GM23338 (cell line): ENCODE measurements around the gene ALMS1. TPM values are rescaled to one million over a fixed set of nuclear protein-coding genes. Genes with fewer than 3 reads are reported as not detected.

Experiments
- ATAC-seq: fragments of 200-7000 bp; cut with Tn5 transposase; 3 replicates; pipeline ENCODE4 v1.9.1; 2020
- DNase-seq: peaks from one replicate; pipeline ENCODE4 v3.0.0-alpha.2; 2015; ENCODE audit warnings: low spot score
- H2AFZ ChIP-seq: fragments of 200-600 bp; sonication (generic); 2 replicates; pipeline ENCODE4 v1.8.0; 2016; ENCODE audit warnings: antibody characterized with exemption, mild to moderate bottlenecking, moderate library complexity
- H3F3A ChIP-seq: fragments of 200-600 bp; sonication (generic); replicated peaks from 2 replicates; pipeline ENCODE4 v1.8.0; 2017; ENCODE audit warnings: antibody characterized with exemption, mixed run types, low read depth
- H3K27ac ChIP-seq: fragments of 200-600 bp; sonication (generic); 2 replicates; pipeline ENCODE4 v1.6.1; 2016; ENCODE audit warnings: low read depth
- H3K27me3 ChIP-seq: fragments of 200-600 bp; sonication (generic); 2 replicates; pipeline ENCODE4 v1.8.0; 2016; ENCODE audit warnings: mild to moderate bottlenecking, mixed run types, moderate library complexity; ENCODE audit not compliant: insufficient read depth
- H3K36me3 ChIP-seq: fragments of 200-600 bp; sonication (generic); 2 replicates; pipeline ENCODE4 v1.8.0; 2016; ENCODE audit warnings: mild to moderate bottlenecking; ENCODE audit not compliant: insufficient read depth
- H3K4me1 ChIP-seq: fragments of 200-600 bp; sonication (generic); 2 replicates; pipeline ENCODE4 v1.8.0; 2016; ENCODE audit warnings: mild to moderate bottlenecking, moderate library complexity; ENCODE audit not compliant: insufficient read depth
- H3K4me2 ChIP-seq: fragments of 200-600 bp; sonication (generic); 2 replicates; pipeline ENCODE4 v1.7.1; 2017; ENCODE audit warnings: mixed run types
- H3K4me3 ChIP-seq: fragments of 200-600 bp; sonication (generic); 2 replicates; pipeline ENCODE4 v1.6.1; 2016; ENCODE audit warnings: mixed run types
- H3K79me2 ChIP-seq: fragments of 200-600 bp; sonication (generic); replicated peaks from 2 replicates; pipeline ENCODE4 v1.8.0; 2017; ENCODE audit warnings: mild to moderate bottlenecking; ENCODE audit not compliant: insufficient read depth
- H3K9me2 ChIP-seq: fragments of 200-600 bp; sonication (generic); 2 replicates; pipeline ENCODE4 v1.8.0; 2017; ENCODE audit not compliant: insufficient read depth
- H4K20me1 ChIP-seq: fragments of 200-600 bp; sonication (generic); replicated peaks from 2 replicates; pipeline ENCODE4 v1.8.0; 2017; ENCODE audit warnings: mild to moderate bottlenecking; ENCODE audit not compliant: insufficient read depth
- H3K27ac Mint-ChIP-seq: 2 replicates; pipeline ENCODE4 v1.8.0; 2020; ENCODE audit warnings: inconsistent platforms, mild to moderate bottlenecking, moderate library complexity, mixed read lengths
- H3K27me3 Mint-ChIP-seq: 3 replicates; pipeline ENCODE4 v1.8.0; 2022; ENCODE audit warnings: low read depth, mild to moderate bottlenecking, moderate library complexity, mixed read lengths, inconsistent platforms; ENCODE audit not compliant: insufficient read depth, poor library complexity
- H3K36me3 Mint-ChIP-seq: 3 replicates; pipeline ENCODE4 v1.8.0; 2021; ENCODE audit warnings: low read depth, mild to moderate bottlenecking, inconsistent platforms, moderate library complexity, mixed read lengths
- H3K4me1 Mint-ChIP-seq: 3 replicates; pipeline ENCODE4 v1.8.0; 2020; ENCODE audit warnings: mild to moderate bottlenecking, inconsistent platforms, mixed read lengths
- H3K4me3 Mint-ChIP-seq: 3 replicates; pipeline ENCODE4 v1.8.0; 2021; ENCODE audit warnings: moderate library complexity, mild to moderate bottlenecking, inconsistent platforms, mixed read lengths
- H3K9me3 Mint-ChIP-seq: 3 replicates; pipeline ENCODE4 v1.8.0; 2020; ENCODE audit warnings: moderate library complexity, mild to moderate bottlenecking, inconsistent platforms, mixed read lengths
- CREB1 ChIP-seq: fragments of 250-450 bp; sonication (Bioruptor Pico); IDR thresholded peaks from 2 replicates; pipeline ENCODE4 v1.5.0; 2020; ENCODE audit warnings: low read depth, mild to moderate bottlenecking, moderate library complexity
- CTCF ChIP-seq, 2 experiments: fragments of 200-600 bp in 1 of 2; sonication (generic) in 1 of 2; conservative IDR thresholded peaks; 2 replicates each; pipeline versions ENCODE4 v1.5.1 to v1.6.1; 2016 to 2017; ENCODE audit warnings: antibody characterized with exemption in 2 of 2, low read depth in 2 of 2, mild to moderate bottlenecking in 2 of 2, moderate library complexity in 1 of 2
- ETS1 ChIP-seq: IDR thresholded peaks from 2 replicates; pipeline ENCODE4 v1.6.1; 2016; ENCODE audit warnings: antibody characterized with exemption
- EZH2phosphoT487 ChIP-seq: fragments of 200-600 bp; sonication (generic); IDR thresholded peaks from one replicate; pipeline ENCODE4 v1.8.1; 2018; ENCODE audit warnings: antibody characterized with exemption; ENCODE audit not compliant: unreplicated experiment
- JUNB ChIP-seq: IDR thresholded peaks from one replicate; pipeline ENCODE4 v1.6.1; 2016; ENCODE audit warnings: antibody characterized with exemption; ENCODE audit not compliant: unreplicated experiment
- NANOG ChIP-seq: IDR thresholded peaks from 2 replicates; pipeline ENCODE4 v1.6.1; 2016; ENCODE audit warnings: antibody characterized with exemption, borderline replicate concordance
- STAT1 ChIP-seq: IDR thresholded peaks from one replicate; pipeline ENCODE4 v1.6.1; 2016; ENCODE audit warnings: antibody characterized with exemption; ENCODE audit not compliant: unreplicated experiment
- ZNF114 ChIP-seq: fragments of 250-450 bp; sonication (Bioruptor Pico); IDR thresholded peaks from 2 replicates; pipeline ENCODE4 v1.5.0; 2020; ENCODE audit warnings: mild to moderate bottlenecking, moderate library complexity
- ZNF462 ChIP-seq: fragments of 250-450 bp; sonication (Bioruptor Pico); IDR thresholded peaks from 2 replicates; pipeline ENCODE4 v1.5.0; 2020; ENCODE audit warnings: mild to moderate bottlenecking, moderate library complexity
- polyA plus RNA-seq: library from polyadenylated mRNA; unstranded; fragments of >200 nt; fragmentation: Nextera tagmentation; extraction: Ambion mirVana; gene quantifications from 2 replicates; pipeline ENCODE4 v1.2.1, GENCODE V29; 2016
- total RNA-seq: library from RNA; depleted of rRNA; stranded (reverse); fragments of >200 nt; shearing (Covaris generic); gene quantifications from 2 replicates; pipeline ENCODE4 v1.2.3, GENCODE V29; 2014

Gene ALMS1
- total and polyA plus RNA-seq, 2 experiments from 2014 or later, result 38.8 to 65.7 TPM

GRCh38 chr2:73436019-73436418 lies 50.4 kb downstream of the ALMS1 start:
- ATAC-seq, result no peak
- Histone ChIP-seq H3K36me3 (peaks cover 5% of the 10 kb centered on the region), H4K20me1 (peaks cover 12% of the 10 kb centered on the region; the same call in 1 of the 2 replicates), H3K4me2 (no peak overlapping the region), H3K4me3 (no peak overlapping the region), H3K9me2 (no peaks in the 10 kb centered on the region; the same call in 1 of the 2 replicates), H3K79me2 (no peaks in the 10 kb centered on the region; the same call in none of the 2 replicates), H3K27ac (no peak overlapping the region), H3F3A (no peaks in the 10 kb centered on the region), H3K4me1 (no peaks in the 10 kb centered on the region), H3K27me3 (no peaks in the 10 kb centered on the region), H2AFZ (no peak overlapping the region)
- no peak for DNase-seq
- Mint-ChIP-seq H3K9me3 (no peaks in the 10 kb centered on the region), H3K27ac (no peak overlapping the region), H3K4me1 (no peaks in the 10 kb centered on the region), H3K4me3 (no peak overlapping the region), H3K36me3 (peaks cover 8% of the 10 kb centered on the region; the same call in 1 of the 3 replicates), H3K27me3 (no peaks in the 10 kb centered on the region)
- TF ChIP-seq NANOG, result no peak
- TF ChIP-seq ZNF462 (CRISPR knock-in tag), result no peak
- no peak for TF ChIP-seq ETS1
- TF ChIP-seq ZNF114 (CRISPR knock-in tag), result no peak
- no peak for TF ChIP-seq EZH2phosphoT487
- TF ChIP-seq JUNB, result no peak
- TF ChIP-seq CTCF (conservative IDR thresholded peaks at IDR 0.05; ENCODE audit: low read depth in 2 of 2), result no peak
- no peak for TF ChIP-seq CREB1 (CRISPR knock-in tag)
- no peak for TF ChIP-seq STAT1
